ENCODE measurements around the gene PHF12. TPM values are rescaled to one million over a fixed set of nuclear protein-coding genes. Genes with fewer than 3 reads are reported as not detected.

Gene PHF12
- total and polyA plus RNA-seq, 2 of the 13 experiments (the other 11 are each of a cell fraction or from before 2014, with no cell fraction given): 9.8 to 17.1 TPM

GRCh38 chr17:28977659-28978355 lies 26.5 kb upstream of the PHF12 start:
- Histone ChIP-seq H3K4me1 (ENCODE audit: insufficient read depth, low read length) (peaks cover 10% of the 10 kb centered on the region), H4K20me1 (ENCODE audit: insufficient read depth, low read length) (no peaks in the 10 kb centered on the region), H3K36me3 (replicated peaks in 1 of 2; ENCODE audit: control insufficient read depth in 1 of 2, insufficient read depth in 2 of 2, low read length in 2 of 2) (no peaks in the 10 kb centered on the region), H3K79me2 (ENCODE audit: insufficient read depth, low read length) (no peaks in the 10 kb centered on the region), H2AFZ (ENCODE audit: low read length) (no peak overlapping the region), H3K27me3 (ENCODE audit: control insufficient read depth in 1 of 2, insufficient read depth in 2 of 2, low read length in 2 of 2) (peaks cover 10 to 82% of the 10 kb centered on the region in 2 experiments), H3K4me3 (replicated peaks in 1 of 3; ENCODE audit: insufficient read depth in 1 of 3, low read depth in 2 of 3, low read length in 3 of 3) (no peak overlapping the region), H3K27ac (ENCODE audit: extremely low read length, insufficient read depth, low read length) (no peak overlapping the region), H3K9ac (ENCODE audit: insufficient read depth, low read depth, low read length) (no peak overlapping the region), H3K4me2 (ENCODE audit: low read depth, low read length) (no peak overlapping the region), H3K9me3 (ENCODE audit: low read length) (no peaks in the 10 kb centered on the region)
- FAIRE-seq (no peak), ATAC-seq (no peak), DNase-seq (ENCODE audit: low spot score) (no peak)
- no TSS peak for BruUV-seq (replicated peaks)
- POLR2A ChIA-PET: no interaction called here
- in situ Hi-C loops (cut with HindIII; ENCODE audit: extremely low pct_ligation_motif_present, low pct_unique_long_range_greater_than_20kb) (no loop called here), intact Hi-C loops (cut with micrococcal nuclease; ENCODE audit: unreplicated experiment) (no loop called here)
- CTCF ChIA-PET (ENCODE audit: low intra/inter-chr PET ratio, low total read pairs): no interaction called here
- WGBS (ENCODE audit: low lambda C conversion rate): 42% methylated on average over 6 of the region's 8 CpGs
- TF ChIP-seq TARDBP (CRISPR knock-in tag; IDR thresholded peaks at IDR 0.05) (no peak), ZBTB40 (IDR thresholded peaks at IDR 0.05) (no peak), ZBTB40 (CRISPR knock-in tag; IDR thresholded peaks at IDR 0.05) (no peak), RARG (CRISPR knock-in tag; IDR thresholded peaks at IDR 0.05; ENCODE audit: low read depth) (no peak), SOX5 (CRISPR knock-in tag; IDR thresholded peaks at IDR 0.05; ENCODE audit: borderline replicate concordance) (no peak), PRPF4 (IDR thresholded peaks at IDR 0.05; ENCODE audit: low read depth, low read length, poor library complexity, severe bottlenecking) (no peak), KIAA2018 (CRISPR knock-in tag; IDR thresholded peaks at IDR 0.05; ENCODE audit: borderline replicate concordance) (no peak)
